Ramos (cell line): ENCODE data around the gene IDH3G.

Source experiments
- in situ Hi-C: fragments of 300-500 bp; cut with MboI; formaldehyde crosslinking; loops from one replicate; pipeline ENCODE4 v1.14.3; 2022; ENCODE audit warnings: low sequenced_read_pairs; ENCODE audit not compliant: unreplicated experiment

IDH3G gene

DNA sequence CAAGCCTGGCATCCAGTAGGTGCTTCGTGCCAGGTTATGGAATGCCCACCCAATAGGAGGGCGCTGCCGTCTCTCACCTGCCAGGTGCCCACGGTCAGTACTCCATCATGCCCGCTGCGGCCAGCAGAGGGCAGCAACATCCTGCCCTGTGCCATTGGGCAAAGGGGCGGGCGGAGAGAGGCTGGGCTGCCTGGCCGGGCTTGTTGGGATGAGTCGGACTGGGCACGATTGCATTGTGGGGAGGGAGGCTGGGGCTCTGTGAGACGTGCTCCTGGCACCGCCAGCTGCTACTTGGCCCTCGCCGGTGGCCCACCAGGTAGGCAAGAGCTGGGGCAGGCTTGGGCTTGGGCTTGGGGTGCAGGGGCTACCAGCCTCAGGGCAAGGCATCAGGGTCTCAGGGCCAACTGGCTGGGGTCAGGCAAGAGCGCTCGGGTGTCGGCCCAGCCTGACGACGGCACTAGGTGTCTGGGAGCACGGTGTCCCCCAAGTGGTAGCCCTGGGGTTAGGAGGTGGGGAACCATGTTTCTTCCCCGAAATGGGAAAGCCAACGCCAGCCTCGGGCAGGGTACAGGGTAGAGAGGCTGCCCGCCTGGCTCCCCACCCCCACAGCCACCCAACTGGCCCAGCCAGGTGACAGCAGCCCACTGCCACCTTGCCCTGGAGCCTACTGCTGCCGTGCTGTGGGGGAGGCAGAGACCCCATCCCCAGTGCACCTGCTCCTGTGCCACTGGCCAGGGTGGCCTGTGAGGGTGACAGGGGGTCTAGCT, 30.0 kb downstream of the IDH3G start, which contains the start of gene PLXNB3:
Gene PLXNB3, plus strand, starts transcription at position 261 of the 767 bp plus-strand sequence. CDS start 1,287 bp downstream, outside the sequence.
- in situ Hi-C loops = loop anchor here (10.0 kb wide), 1 partner anchor 191 kb away; no protein-coding TSS in a partner anchor

GRCh38 chrX:153763298-153763932, 30.8 kb downstream of the IDH3G start:
- in situ Hi-C loops = loop anchor here (10.0 kb wide), 1 partner anchor 191 kb away; no protein-coding TSS in a partner anchor

DNA sequence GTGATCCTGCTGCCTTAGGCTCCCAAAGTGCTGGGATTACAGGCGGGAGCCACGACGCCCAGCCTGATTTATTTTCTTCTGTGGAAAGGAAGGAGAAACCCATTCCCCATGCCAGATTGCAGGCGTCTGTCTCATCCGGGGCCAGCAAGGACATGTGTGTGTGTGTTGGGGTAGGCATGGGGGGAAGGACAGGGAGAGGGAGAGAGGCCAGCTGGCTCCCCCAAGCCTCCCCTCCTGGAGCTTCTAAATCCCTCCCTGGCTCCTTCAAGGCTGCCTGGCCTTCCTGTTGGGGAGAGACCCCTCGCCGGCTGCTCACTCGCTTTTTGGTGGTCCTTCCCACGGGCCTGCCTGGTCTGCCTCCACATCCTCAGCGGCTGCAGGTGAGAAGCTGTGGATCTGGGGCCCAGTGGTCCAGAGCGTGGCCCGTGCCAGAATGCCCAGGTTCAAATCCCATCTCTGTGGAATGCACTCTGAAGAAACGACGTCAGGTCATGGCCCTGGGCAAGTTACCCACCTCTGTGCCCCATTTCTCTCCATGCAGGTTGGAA, 31.5 kb downstream of the IDH3G start:
- in situ Hi-C loops = loop anchor here (10.0 kb wide), 1 partner anchor 192 kb away; no protein-coding TSS in a partner anchor

GRCh38 chrX:153761863-153762262, 32.3 kb downstream of the IDH3G start:
- in situ Hi-C loops = loop anchor here (10.0 kb wide), 1 partner anchor 193 kb away; no protein-coding TSS in a partner anchor

DNA sequence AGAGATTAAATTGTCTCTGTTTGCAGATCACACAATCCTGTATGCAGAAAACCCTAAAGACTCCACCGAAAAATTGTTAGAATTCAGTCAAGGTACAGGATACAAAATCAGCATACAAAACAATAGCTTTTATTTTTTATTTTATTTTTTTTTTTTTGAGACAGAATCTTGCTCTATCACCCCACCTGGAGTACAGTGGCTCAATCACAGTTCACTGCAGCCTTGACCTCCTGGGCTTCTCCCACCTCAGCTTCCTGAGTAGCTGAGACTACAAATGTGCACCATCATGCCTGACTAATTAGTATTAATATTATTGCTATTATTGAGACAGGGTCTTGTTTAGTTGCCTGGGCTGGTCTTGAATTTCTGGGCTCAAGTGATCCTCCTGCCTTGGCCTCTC, 39.0 kb downstream of the IDH3G start:
- in situ Hi-C loops = no loop called here

GRCh38 chrX:153750127-153750774, 43.9 kb downstream of the IDH3G start:
- in situ Hi-C loops = no loop called here

GRCh38 chrX:153749017-153749416, 45.2 kb downstream of the IDH3G start:
- in situ Hi-C loops = loop anchor here (25.0 kb wide), 1 partner anchor 788 kb away; the partner anchor contains the start of genes G6PD and IKBKG

- in situ Hi-C loops = loop anchor here (25.0 kb wide), 1 partner anchor 790 kb away; the partner anchor contains the start of genes G6PD and IKBKG
Measured at GRCh38 chrX:153746991-153747390, 47.2 kb downstream of the IDH3G start.

DNA sequence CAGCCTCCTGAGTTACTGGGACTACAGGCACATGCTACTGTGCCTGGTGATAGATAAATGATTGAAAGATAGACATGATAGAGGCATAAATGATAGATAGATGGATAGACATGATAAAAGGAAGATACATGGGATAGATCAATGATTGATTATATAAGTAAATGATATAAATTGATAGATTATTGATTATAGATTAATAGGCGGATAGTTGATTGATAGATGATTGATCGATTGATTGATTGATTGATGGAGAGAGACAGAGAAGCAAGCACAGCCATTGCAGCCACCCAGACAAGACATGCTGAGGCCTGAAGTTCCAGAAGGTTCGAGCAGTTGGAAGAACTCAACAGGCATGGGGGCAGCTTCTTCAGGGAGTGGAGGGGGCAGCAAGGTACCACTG, 47.8 kb downstream of the IDH3G start:
- in situ Hi-C loops = loop anchor here (25.0 kb wide), 1 partner anchor 791 kb away; the partner anchor contains the start of genes G6PD and IKBKG

GRCh38 chrX:153745067-153745433, 49.1 kb downstream of the IDH3G start:
- in situ Hi-C loops = loop anchor here (25.0 kb wide), 1 partner anchor 792 kb away; the partner anchor contains the start of genes G6PD and IKBKG

DNA sequence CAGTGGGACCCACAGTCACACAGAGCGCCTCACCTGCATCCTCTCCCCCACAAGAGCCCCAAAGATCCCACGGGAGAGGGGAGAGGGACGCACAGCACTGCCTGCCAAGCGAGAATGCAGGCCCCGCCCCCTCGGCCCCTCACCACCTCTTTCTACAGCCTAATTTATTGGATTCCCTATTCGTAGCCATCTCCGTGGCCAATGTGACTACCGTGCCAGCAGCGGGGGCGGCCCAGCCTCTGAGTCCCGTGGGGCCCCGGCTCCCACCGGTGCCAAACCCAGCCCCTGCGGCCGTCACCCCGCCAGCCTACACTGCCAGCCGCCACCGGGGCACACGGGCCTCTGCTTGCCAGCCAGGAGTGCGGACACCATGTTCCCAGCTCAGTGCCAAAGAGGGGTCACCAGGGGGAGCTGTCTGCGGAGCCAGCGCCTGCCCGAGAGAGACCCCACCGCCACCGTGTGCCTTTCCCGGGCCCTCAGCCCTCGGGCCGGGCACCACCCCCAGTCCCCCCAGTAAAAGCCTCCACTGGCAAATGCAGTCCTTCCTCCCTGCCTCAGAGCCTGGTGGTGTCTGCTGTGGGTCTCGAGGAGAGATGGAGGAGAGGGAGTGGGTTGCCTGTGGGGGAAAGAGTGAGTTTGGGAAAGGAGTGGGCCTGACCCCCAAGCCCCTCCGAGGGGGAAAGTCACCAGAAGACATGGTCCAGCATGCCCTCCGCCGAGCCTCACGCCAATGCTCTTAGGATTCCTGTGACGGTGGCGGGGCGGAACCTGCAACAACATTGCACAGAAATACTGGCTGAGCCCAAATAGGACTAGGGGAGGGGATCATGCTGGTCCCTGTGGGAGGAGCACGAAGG, 49.7 kb downstream of the IDH3G start:
- in situ Hi-C loops = loop anchor here (25.0 kb wide), 1 partner anchor 793 kb away; the partner anchor contains the start of genes G6PD and IKBKG

- in situ Hi-C loops = loop anchor here (25.0 kb wide), 1 partner anchor 794 kb away; the partner anchor contains the start of genes G6PD and IKBKG
Measured at GRCh38 chrX:153743468-153744209, 50.5 kb downstream of the IDH3G start.

DNA sequence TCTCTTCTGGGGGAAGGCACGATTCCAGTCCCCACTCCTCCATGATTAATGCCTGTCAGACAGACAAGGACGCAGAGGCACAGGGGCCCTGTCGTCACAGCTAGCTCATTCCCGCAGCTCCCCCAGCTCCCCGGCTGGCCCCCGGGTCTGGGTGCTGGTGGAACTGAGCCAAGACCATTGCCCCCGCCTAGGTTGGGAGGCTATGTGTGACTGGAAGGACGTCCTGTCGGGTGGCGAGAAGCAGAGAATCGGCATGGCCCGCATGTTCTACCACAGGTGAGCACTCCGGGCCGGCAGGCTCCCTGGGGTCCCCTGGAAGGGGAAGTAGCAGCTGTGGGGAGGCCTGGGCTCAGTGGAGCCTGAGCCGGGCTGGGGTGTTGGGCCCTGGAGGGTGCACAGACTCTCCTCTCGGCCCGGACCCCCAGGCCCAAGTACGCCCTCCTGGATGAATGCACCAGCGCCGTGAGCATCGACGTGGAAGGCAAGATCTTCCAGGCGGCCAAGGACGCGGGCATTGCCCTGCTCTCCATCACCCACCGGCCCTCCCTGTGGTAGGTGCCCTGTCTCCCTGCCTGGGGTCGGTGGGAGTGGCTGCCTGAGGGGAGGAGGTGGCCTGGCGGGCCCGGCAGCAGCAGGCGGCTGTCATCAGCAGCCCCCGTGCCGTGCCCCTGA, 51.2 kb downstream of the IDH3G start:
- in situ Hi-C loops = loop anchor here (25.0 kb wide), 1 partner anchor 794 kb away; the partner anchor contains the start of genes G6PD and IKBKG

- in situ Hi-C loops = loop anchor here (25.0 kb wide), 1 partner anchor 795 kb away; the partner anchor contains the start of genes G6PD and IKBKG
Measured at GRCh38 chrX:153742111-153742510, 52.1 kb downstream of the IDH3G start.

DNA sequence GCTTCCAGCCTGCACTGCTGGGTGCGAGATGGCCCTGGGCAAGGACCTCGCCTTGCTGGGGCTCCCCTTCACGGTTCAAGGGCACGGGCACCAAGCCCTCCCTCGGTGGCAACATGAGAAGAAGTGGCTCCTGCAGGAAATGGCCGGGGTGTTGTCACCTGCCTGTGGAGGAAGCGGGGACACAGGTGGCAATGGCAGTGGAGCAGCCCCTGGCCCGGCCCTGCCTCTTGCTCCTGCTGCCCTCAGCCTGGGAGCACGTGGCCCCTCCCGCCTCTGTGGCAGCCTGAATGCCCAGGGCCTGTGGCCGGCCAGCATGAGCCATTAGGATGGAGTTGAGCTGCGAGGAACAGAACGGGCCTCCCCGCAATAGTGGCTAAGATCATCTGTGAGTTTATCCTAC, 52.7 kb downstream of the IDH3G start:
- in situ Hi-C loops = loop anchor here (25.0 kb wide), 1 partner anchor 796 kb away; the partner anchor contains the start of genes G6PD and IKBKG

GRCh38 chrX:153740631-153741222, 53.4 kb downstream of the IDH3G start:
- in situ Hi-C loops = loop anchor here (25.0 kb wide), 1 partner anchor 797 kb away; the partner anchor contains the start of genes G6PD and IKBKG
